Iris pigment epithelial cell (primary cell): ENCODE results near the gene JAG2.
"Not testable (repeated sequence)": the region's sequence is repeated elsewhere in the genome, so short reads cannot be mapped to it uniquely, and the experiment has no call there.

Experiments used
- DNase-seq: peaks from one replicate; pipeline ENCODE4 v3.0.0-alpha.2; 2011; ENCODE audit warnings: low read depth

Gene JAG2

GRCh38 chr14:105117710-105118385 is 50.7 kb downstream of the JAG2 start:
- no peak for DNase-seq

DNA sequence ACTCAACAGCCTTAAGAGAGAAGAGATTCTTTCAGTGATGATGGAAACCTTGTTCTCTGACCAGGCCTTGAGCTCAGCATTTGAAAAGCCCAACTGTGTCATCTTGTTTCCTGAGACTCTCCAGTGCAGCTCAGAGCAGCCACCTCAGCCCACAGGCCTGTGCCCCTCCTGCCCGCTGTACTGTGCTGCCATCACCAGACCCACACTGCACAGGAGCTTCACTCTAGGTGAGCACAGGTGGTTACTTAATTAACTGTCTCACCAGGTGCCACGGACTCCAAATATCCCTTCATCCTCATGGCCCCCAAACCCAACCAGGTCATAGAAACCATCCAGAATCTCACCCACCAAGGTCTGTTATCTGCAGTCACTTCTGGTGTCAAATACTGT is 51.3 kb downstream of the JAG2 start:
- DNase-seq = no peak

- DNase-seq = no peak
Measured at GRCh38 chr14:105116451-105117256, 51.9 kb downstream of the JAG2 start.

DNA sequence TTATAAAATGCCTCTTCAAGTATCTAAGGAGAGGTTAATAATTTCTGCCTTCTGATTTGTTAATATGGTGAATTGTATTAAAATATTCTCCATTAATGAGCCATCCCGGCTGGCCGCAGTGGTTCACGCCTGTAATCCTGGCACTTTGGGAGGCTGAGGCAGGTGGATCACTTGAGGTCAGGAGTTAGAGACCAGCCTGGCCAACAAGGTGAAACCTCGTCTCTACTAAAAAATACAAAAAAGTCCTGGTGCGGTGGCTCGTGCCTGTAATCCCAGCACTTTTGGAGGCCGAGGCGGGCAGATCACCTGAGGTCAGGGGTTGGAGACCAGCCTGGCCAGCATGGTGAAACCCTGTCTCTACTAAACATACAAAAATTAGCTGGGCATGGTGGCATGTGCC is 59.3 kb downstream of the JAG2 start:
- not testable (repeated sequence) for DNase-seq

DNA sequence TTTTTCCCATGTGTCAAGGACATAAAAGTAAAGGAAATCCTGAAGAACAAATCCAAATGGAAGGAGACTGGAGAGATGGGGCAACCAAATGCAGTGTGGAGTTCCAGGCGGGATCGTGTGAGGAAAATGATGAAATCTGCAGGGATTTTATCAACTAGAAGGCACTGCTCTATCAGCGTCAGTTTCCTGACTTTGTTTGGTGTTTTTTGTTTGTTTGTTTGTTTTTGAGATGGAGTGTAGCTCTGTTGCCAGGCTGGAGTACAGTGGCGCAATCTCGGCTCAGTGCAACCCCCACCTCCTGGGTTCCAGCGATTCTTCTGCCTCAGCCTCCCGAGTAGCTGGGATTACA is 60.1 kb downstream of the JAG2 start:
- DNase-seq = no peak

DNA sequence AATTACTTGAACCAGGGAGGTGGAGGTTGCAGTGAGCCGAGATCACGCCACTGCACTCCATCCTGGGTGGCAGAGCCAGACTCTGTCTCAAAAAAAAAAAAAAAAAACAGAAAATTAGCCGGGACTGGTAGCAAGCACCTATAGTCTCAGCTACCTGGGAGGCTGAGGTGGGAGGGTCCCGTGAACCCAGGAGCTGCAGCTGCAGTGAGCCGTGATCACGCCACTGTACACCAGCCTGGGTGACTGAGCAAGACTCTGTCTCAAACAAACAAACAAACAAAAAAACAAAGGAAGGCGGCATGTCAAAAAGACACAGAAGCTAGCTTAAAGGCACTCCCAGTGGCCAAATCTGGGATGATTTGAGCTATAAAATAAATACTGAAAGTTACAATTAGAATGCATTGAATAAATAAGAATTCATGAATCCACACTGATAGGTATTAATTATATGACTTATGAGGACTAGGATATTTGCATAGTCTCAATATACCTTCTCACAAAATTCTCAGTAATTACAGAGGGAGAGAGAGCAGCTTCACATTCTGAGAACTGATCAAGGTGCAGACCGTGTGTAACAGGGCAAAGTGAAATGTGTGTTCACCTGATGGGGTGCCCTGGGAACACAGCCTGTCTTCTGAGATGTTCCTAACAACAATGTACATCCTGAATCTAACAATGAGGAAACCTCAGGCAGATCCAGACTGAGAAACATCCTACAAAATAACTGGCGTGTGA is 60.6 kb downstream of the JAG2 start:
- DNase-seq = no peak

GRCh38 chr14:105107351-105107750 is 61.2 kb downstream of the JAG2 start:
- no peak for DNase-seq

DNA sequence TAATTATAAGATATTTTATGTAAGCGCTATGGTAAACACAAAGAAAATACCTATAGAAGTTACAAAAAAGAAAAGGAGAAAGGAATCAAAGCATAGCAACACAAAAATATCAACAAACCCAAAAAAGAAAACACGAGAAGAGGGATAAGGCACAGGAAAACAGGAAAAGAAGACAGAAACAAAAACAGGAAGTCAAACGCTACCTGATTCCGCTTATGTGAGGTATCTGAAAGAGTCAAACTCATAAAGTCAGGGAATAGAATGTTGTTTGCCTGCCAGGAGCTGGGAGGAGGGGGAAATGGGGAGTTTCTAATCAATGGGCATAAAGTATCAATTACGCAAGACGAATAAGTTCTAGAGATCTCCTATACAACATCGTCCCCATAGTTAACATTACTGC is 63.4 kb downstream of the JAG2 start:
- DNase-seq = no peak

- no peak for DNase-seq
Measured at GRCh38 chr14:105102893-105103292, 65.7 kb downstream of the JAG2 start.

DNA sequence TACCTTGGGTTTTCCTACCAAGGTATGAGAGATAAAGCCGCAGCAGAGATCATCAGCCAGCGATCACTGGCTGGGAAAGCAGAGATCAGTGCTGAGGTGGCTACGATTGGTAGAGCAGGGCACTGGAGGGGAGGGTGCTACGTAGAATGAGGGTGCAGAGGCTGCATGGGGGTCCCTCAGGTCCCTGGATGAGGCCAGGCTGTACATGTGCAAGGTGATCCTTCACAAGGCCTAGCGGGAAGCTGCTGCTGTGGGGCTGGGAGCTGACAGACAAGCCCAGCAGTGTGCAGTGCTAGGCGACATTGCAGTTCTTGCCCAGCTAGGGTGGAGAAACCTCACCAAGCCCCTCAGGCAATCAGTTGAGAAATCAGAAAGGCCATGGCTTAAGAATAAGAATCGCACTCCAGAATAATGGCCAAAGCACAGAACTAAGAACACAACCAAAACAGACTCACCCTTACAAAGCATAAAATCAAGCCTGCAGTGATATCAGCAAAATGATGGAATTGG is 66.2 kb downstream of the JAG2 start:
- DNase-seq = no peak

- no peak for DNase-seq
Measured at GRCh38 chr14:105100910-105101309, 67.7 kb downstream of the JAG2 start.

DNA sequence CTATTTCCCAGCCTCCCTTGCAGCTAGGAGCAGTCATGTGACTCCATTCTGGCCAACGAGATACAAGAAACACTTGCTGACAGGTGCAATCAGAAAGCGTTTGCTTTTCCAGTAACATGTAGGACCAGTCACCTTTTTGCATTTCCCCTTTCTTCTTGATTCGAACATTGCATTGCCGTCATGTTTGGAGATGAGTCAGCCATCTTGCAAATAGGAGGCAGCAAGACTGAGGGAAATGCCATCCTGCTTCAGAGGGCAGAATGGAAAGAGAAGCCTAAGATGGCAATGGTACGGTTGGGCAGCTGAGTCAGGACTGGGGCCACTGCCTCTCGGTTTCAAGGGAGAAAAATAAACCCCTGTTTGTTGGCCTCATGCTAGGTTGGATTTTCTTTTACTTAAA is 68.8 kb downstream of the JAG2 start:
- no peak for DNase-seq

DNA sequence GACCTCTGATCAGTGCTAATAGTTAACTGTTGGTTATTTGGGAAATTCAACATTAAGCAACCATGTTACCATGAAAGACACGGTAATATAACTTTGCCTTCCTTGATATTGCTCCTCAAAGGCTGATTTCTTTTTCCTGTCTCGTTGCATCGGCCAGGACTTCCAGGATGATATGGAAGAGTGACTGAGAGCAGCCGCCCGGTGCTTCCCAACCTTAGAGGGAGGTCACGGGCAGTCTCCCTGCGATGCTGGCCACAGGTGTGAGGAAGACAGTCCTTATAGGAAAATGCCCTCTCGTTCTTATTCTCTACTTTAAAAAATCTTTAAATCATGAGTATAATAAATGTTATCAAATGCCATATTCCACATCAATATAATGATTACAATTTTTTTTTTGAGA is 70.3 kb downstream of the JAG2 start:
- no peak for DNase-seq

GRCh38 chr14:105097794-105098127 is 70.8 kb downstream of the JAG2 start:
- no peak for DNase-seq

DNA sequence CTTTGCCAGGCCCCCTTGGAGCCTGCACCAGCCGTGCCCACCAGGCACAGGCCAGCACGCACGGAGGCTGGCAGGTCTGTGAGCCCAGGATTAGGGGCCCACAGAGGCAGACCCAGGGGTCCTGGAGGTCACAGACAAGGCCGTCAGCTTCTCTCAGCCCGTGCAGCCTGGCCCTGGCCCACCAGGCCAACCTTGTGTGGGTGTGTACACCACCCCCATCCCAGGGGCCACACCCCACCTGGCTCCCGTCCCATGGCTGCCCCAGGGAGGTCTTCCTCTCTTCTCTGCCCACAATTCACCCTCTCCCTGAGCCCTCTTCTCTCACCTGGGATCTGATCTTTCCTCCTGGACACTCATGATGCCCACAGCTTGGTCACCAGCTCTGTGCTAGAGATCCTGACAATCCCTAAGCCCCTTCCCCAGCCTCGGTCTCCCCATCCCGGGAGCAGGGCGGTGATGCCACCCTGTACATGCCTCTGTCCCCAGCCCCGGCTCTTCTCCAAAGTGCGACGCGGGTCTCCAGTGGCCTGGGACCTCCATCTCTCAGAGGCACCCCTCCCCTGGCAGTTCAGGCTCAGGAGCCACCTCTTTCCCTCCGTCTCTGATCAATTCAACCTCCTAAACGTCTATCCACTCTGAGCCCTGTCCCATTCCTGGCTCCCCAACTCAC is 72.2 kb downstream of the JAG2 start:
- DNase-seq = no peak

- no peak for DNase-seq
Measured at GRCh38 chr14:105095236-105095805, 73.3 kb downstream of the JAG2 start.

GRCh38 chr14:105094193-105094907 is 74.2 kb downstream of the JAG2 start:
- DNase-seq = no peak

DNA sequence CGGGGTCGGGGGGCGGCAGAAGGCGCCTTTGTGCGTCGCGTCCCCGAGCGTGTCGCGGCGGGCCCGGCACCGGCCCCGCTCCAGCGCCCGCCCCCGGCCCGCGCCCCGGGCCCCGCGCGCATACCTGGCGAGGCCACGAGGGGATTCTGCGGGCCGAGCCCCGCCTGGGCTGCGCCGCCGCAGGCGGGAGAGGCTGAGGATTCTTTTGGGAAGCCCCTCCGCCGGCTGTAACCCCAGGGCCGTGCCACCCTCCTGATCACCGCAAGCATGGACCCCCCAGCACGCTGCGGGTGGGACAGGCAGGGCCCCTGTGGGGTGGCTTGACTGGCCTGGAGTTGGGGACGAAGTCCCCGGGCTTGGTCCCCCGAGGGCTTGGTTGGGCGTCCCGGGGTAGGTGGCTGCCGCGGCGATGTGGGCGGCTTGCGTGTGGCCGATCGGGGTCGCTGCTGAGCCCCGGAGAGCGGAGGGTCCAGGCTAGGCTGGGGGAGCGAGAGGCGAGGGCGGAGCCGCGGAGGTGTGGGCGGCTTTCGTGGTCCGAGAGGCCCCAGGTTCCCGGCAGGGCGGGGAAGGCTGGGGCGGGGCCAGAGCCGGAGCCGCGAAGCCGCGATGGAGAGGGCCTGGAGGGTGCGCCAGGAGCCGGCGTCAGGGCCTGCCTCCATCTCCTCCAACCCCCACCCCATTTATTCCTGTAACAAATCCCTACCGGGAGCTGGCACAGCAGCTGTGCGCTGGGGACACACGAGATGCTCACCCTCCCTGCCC is 75.0 kb downstream of the JAG2 start:
- DNase-seq = peak; percentile 80

- peak; percentile 65 for DNase-seq
Measured at GRCh38 chr14:105093038-105093430, 75.5 kb downstream of the JAG2 start.

GRCh38 chr14:105092171-105093037 is 76.2 kb downstream of the JAG2 start:
- no peak for DNase-seq
